Measurements from ENCODE around the gene AQP11. TPM values are rescaled to one million over a fixed set of nuclear protein-coding genes. Genes with fewer than 3 reads are reported as not detected.

The AQP11 gene
- total RNA-seq, 4 donors from 2014 or later, result 0.34 to 2.3 (median 0.68) TPM

DNA sequence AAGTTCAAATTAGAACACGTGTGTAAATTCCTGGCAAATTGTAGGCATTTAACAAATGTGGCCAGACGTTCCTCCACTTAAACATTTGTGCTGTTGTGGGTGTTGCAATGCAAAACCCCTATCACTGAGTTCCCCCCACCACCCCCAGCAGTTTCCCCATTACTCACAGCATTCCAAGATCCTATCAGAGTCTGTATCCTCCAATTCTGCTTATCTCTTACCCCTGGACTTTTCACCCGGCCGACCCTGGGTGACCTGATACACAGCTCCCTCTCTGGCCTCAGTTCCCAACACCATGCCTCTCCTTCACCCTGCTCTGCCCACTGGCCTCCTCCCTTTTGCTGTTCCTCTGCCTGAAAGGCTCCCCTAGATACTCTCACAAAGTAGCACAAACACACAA lies 31.4 kb upstream of the AQP11 start:
- TF ChIP-seq, protein P1, sequence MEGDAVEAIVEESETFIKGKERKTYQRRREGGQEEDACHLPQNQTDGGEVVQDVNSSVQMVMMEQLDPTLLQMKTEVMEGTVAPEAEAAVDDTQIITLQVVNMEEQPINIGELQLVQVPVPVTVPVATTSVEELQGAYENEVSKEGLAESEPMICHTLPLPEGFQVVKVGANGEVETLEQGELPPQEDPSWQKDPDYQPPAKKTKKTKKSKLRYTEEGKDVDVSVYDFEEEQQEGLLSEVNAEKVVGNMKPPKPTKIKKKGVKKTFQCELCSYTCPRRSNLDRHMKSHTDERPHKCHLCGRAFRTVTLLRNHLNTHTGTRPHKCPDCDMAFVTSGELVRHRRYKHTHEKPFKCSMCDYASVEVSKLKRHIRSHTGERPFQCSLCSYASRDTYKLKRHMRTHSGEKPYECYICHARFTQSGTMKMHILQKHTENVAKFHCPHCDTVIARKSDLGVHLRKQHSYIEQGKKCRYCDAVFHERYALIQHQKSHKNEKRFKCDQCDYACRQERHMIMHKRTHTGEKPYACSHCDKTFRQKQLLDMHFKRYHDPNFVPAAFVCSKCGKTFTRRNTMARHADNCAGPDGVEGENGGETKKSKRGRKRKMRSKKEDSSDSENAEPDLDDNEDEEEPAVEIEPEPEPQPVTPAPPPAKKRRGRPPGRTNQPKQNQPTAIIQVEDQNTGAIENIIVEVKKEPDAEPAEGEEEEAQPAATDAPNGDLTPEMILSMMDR (IDR thresholded peaks at IDR 0.05; ENCODE audit: low read depth), result no peak

DNA sequence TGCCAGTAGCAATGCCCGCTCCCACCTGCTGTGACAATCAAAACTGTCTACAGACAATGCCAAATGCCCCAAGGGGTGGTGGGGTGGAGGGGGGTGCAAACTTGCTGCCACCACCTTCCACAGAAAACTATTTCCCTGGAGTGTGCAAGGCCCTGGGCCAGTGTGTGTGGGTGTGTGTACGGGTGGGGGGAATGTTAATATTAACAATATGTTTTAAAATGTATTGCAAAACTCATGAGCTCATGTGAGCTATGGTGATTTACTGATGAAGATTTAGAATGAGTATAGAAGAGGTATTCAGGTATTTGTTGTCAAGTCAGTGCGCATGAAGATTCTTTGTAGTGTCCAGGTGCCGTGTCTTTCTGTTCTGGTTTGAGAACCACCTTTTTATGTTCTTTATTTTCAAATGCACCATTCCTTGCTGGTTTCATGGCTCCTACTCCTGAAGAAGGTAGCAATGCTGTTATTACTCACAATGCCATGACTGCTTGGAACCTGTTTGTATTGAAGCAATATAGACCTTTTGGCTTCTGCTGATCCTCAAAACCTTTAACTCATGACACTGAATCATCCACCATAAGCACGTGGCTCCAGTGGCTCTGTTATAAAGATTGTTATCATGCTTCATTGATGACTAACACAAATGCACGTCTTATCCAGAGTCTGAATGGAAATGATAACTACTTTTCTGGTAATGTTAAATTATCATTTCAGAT lies 29.9 kb upstream of the AQP11 start:
- TF ChIP-seq, protein P1 (IDR thresholded peaks at IDR 0.05; ENCODE audit: low read depth), result no peak

DNA sequence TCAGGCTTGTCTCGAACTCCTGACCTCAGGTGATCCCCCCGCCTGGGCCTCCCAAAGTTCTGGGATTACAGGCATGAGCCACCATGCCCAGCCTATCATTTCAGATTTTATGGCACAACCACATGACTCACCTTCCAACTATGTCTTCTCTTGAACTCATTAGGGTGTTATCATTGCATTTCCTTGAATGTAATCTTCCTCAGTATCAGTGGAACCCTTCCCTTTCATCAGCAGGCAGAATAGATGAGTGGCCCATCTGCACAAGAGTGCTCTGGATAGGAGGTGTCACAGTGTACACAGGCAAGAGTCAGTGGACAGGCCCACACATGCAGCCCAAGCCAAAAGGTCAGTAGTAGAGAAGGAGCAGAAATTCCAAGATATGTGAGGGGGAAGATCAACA lies 29.1 kb upstream of the AQP11 start:
- TF ChIP-seq, protein P1 (IDR thresholded peaks at IDR 0.05; ENCODE audit: low read depth), result no peak

DNA sequence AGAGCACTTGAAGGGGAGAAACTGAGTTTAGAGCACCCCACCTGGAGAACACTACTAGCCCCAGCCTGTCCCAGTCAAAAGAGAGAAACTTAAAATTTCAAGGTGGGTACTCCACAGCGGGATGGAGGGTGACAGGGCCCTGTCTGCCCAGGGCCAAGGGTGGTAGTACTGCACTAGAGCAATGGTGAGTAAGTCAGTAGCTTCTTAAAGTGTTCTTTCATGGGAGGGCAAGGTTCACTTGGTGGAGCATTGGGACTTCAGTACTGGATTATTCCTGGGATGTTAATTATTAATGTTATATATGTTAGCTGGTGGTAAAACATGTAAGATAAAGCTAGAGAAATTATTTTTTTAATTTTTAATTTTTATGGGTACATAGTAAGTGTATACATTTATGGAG lies 28.5 kb upstream of the AQP11 start:
- TF ChIP-seq, protein P1 (IDR thresholded peaks at IDR 0.05; ENCODE audit: low read depth), result no peak

DNA sequence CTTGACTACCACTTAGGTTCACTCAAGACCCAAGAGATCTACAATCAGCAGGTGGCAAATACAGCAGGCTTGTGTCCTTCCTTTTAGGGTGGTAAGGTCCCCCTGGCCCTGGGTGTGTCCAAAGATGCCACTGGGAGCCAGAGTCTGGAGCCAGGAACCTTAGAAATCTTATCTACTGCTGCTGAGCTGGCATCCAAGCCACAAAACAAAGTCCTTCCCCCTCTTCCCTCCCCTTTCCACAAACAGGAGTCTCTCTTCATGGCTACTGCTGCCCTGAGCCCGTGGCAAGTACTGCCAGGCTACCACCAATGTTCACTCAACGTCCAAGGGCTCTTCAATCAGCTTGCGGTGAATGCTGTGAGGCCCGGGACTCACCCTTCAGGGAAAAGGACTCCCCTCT lies 21.4 kb upstream of the AQP11 start:
- TF ChIP-seq, protein P1 (IDR thresholded peaks at IDR 0.05; ENCODE audit: low read depth), result no peak

DNA sequence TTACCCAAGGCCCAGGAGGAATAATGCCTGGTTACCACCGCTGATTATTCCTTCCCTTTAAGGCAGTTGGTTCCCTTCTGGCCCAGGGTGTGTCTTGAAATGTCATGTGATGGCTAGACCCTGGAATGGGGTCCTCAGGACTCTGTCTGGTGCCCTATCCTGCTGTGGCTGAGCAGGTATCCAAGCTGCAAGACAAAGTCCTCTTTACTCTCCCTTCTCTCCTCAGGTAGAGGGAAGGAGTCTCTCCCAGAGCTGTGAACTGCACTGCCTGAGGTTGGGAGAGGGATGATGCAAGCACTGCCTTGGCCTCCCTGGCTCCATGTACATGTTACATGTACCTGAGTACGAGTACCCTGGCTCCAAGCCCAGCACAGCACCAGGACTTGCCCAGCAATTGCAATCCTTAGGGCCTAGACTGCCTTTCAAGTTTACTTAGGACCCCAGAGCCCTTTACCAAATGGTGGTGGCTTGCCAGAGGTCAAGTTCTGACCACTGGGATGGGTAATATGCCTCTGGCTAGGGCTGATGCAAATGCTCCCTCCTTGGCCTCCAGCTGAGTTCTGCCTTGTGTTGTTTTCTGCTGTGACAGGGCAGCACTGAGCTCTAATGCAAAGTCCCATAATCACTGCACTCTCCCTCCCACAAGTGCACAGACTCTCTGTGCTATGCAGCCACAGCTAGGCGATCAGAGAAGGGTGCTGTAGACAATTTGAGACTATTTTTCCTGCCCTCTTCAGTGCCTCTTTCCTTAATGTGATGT lies 20.7 kb upstream of the AQP11 start:
- TF ChIP-seq, protein P1 (IDR thresholded peaks at IDR 0.05; ENCODE audit: low read depth), result no peak

DNA sequence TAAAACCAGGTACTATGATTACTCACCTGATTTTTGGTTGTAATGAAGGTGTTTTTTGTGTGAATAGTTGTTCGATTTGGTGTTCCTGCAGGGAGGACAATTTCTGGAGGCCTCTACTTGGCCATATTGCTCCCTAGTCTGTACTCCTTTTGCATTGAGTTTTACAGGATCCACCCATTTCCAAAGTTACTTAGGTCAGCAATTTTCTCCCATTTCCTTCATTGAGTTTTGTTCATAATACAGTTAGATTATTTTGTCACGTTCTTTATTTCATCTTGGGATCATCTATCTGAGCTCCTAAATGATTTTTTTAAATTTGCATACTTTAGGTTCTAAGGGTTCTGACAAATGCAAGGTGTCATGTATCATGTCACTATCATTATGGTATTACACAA lies 20.1 kb upstream of the AQP11 start:
- TF ChIP-seq, protein P1 (IDR thresholded peaks at IDR 0.05; ENCODE audit: low read depth), result no peak

All from subcutaneous adipose tissue (tissue), 4 donors.